Mucosa of descending colon (tissue), 3 donors: Measurements from ENCODE around the gene TUBGCP3. TPM values are rescaled to one million over a fixed set of nuclear protein-coding genes. Genes with fewer than 3 reads are reported as not detected.

Source experiments
- ATAC-seq: fragments of 200-7000 bp; cut with Tn5 transposase; one replicate; pipeline ENCODE4 v1.9.1; 2020; ENCODE audit warnings: mild to moderate bottlenecking, moderate library complexity
- DNase-seq, 3 donors: peaks; one replicate each; pipeline ENCODE4 v3.0.0-alpha.2; 2020
- H3K36me3 ChIP-seq: fragments of 200-600 bp; one replicate; pipeline ENCODE4 v1.8.0; 2021; ENCODE audit warnings: low read depth, mild to moderate bottlenecking
- H3K4me1 ChIP-seq: fragments of 200-600 bp; one replicate; pipeline ENCODE4 v1.8.0; 2021; ENCODE audit warnings: low read depth, mild to moderate bottlenecking
- H3K4me3 ChIP-seq: fragments of 200-600 bp; one replicate; pipeline ENCODE4 v1.8.0; 2021; ENCODE audit warnings: mild to moderate bottlenecking
- H3K9me3 ChIP-seq: fragments of 200-600 bp; one replicate; pipeline ENCODE4 v1.8.0; 2021; ENCODE audit warnings: mild to moderate bottlenecking
- intact Hi-C, 2 donors: fragments of 100-400 bp; cut with DNase I in 1 of 2; cut with micrococcal nuclease in 1 of 2; formaldehyde crosslinking; loops; one replicate each; pipeline versions ENCODE4 v1.11.0 to v1.11.1; 2022; cut with DNase I, micrococcal nuclease
- total RNA-seq, 3 donors: library from RNA; stranded (reverse); fragmentation: NEBNext Ultra II Directional in 2 of 3; extraction: Animal tissue kit (Norgen Biotek cat#: 25700) in 2 of 3; gene quantifications; one replicate each; pipeline versions ENCODE4 v1.2.1 to v1.2.4, GENCODE V29; 2021 to 2023
- TF ChIP-seq, protein P1 (sequence below): fragments of 200-600 bp; IDR thresholded peaks from one replicate; pipeline ENCODE4 v1.8.0; 2022; ENCODE audit warnings: antibody characterized with exemption, mild to moderate bottlenecking
- donor health status: DM: no; HTN: no; CAD: no; lungs with moderate emphysema.
- donor health status: DM: no; HTN: no; CAD: no.
- donor health status: DM: no; HTN: yes; CAD: no.

Gene TUBGCP3
- total RNA-seq, 3 donors from 2014 or later = 27.7 to 44.8 (median 32.7) TPM

DNA sequence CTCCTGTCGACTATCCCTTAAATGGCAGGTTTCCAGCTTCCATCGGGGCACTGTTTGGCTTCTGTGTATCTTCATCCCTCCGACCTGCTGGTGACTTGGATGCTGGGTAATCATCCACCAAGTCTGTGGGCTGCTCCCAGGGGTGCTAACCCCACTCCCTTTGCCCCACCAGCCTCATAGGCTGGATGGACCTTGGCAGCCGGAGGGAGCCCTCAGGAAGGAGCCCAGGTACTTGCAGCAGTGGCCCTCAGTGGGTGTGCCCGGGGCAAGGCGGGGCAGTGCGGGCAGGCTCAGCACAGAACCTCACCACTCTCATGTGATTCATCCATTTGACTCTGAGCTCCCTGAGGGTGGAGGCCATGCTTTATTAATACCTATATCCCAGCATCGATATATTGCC is 27.4 kb upstream of the TUBGCP3 start:
- TF ChIP-seq, protein P1, sequence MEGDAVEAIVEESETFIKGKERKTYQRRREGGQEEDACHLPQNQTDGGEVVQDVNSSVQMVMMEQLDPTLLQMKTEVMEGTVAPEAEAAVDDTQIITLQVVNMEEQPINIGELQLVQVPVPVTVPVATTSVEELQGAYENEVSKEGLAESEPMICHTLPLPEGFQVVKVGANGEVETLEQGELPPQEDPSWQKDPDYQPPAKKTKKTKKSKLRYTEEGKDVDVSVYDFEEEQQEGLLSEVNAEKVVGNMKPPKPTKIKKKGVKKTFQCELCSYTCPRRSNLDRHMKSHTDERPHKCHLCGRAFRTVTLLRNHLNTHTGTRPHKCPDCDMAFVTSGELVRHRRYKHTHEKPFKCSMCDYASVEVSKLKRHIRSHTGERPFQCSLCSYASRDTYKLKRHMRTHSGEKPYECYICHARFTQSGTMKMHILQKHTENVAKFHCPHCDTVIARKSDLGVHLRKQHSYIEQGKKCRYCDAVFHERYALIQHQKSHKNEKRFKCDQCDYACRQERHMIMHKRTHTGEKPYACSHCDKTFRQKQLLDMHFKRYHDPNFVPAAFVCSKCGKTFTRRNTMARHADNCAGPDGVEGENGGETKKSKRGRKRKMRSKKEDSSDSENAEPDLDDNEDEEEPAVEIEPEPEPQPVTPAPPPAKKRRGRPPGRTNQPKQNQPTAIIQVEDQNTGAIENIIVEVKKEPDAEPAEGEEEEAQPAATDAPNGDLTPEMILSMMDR = no peak
- no peaks in the 10 kb centered on the region for H3K9me3 ChIP-seq
- H3K36me3 ChIP-seq = no peaks in the 10 kb centered on the region
- no peak for ATAC-seq
- no peaks in the 10 kb centered on the region for H3K4me1 ChIP-seq
- DNase-seq = no peak
- intact Hi-C loops = no loop called here
- H3K4me3 ChIP-seq = no peak overlapping the region

DNA sequence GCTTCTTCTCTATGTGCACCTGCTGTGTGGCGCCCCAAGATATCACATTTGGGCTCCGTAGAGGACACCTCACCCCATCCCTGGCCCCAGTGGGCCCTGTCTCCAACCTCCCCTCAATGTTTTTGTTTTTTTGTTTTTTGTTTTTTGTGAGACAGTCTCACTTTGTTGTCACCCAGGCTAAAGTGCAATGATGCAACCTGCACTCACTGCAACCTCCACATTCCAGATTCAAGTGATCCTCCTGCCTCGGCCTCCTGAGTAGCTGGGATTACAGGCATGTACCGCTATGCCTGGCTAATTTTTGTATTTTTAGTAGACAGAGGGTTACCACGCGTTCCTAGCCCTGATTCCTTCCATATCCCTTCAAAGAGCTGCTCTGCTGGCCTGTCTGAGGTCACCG is 26.9 kb upstream of the TUBGCP3 start:
- no peak overlapping the region for H3K4me3 ChIP-seq
- H3K9me3 ChIP-seq = no peaks in the 10 kb centered on the region
- H3K4me1 ChIP-seq = no peaks in the 10 kb centered on the region
- TF ChIP-seq, protein P1 = no peak
- H3K36me3 ChIP-seq = no peaks in the 10 kb centered on the region
- intact Hi-C loops = no loop called here
- ATAC-seq (no peak), DNase-seq (no peak)

DNA sequence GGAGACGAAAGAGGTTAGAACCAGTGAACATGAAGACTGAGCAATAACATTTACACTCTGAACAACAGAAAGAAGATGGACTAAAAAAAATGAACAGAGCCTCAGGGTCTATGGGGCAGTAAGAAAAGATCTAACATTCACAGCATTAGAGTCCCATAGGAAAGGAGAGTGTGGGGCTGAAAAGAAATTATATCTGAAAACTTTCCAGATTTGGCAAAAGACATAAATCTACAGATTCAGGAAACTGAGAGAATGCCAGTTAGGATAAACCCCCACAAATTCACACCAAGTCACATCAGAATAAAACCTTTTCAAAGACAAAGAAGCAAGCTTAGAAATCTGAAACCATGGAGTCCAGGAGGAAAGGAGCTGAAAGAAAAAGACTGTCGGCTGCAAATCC is 20.3 kb upstream of the TUBGCP3 start:
- Histone ChIP-seq H3K36me3 (no peaks in the 10 kb centered on the region), H3K4me3 (no peak overlapping the region), H3K4me1 (no peaks in the 10 kb centered on the region), H3K9me3 (no peaks in the 10 kb centered on the region)
- intact Hi-C loops = loop anchor here in 1 of 2 donors (10.0 kb wide), 1 partner anchor 1133 kb away; no protein-coding TSS in a partner anchor
- TF ChIP-seq, protein P1 = no peak
- no peak for DNase-seq
- ATAC-seq = no peak

DNA sequence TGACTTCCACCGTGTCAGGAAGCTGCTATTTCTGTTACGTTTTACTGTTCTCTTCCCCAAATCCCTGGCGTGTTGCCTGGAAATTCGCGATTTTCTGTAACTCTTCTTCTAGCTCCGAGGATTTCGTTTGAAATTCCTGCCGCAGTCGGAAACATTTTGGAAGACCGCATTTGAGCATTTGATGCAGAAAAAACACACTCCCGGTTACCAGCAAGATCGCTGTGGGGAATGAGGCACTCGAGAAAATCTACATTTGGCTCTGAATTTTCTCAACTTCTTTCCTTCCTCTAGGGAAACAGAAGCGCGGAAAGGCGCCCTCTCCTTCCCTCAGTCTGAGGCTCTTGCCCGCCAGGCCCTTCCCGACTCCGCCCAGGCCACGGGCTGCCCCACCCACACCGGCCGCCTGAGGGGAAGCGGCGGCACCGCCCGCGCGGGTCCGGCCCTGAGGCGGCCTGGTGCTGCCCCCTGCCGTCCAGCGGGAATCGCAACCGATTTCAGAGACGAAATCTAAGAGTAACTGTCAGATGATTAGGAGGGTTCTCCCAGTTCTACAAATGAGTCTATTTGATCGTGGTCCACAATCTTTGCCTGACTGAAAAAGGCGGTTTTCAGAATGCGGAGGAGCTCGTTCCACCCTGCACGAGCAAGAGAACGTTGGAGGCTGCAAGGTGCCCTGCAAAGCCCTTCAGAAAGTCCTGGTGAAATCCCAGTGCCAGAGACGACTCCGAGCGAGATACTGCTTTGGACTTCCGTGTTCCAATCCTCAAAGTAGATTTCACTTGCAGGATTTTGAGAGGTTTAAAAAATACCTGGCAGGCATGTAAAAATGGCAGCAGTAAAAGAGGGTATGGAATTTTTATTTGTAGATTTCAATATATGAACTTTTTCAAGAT is 18.4 kb upstream of the TUBGCP3 start:
- intact Hi-C loops = loop anchor here in 1 of 2 donors (10.0 kb wide), 1 partner anchor 1132 kb away; no protein-coding TSS in a partner anchor
- TF ChIP-seq, protein P1 = peak; percentile 95
- DNase-seq (peak; percentile 94 to 97 (median 94)), ATAC-seq (peak; percentile 100)
- Histone ChIP-seq H3K36me3 (no peaks in the 10 kb centered on the region), H3K9me3 (no peaks in the 10 kb centered on the region), H3K4me1 (no peaks in the 10 kb centered on the region), H3K4me3 (no peak overlapping the region)

DNA sequence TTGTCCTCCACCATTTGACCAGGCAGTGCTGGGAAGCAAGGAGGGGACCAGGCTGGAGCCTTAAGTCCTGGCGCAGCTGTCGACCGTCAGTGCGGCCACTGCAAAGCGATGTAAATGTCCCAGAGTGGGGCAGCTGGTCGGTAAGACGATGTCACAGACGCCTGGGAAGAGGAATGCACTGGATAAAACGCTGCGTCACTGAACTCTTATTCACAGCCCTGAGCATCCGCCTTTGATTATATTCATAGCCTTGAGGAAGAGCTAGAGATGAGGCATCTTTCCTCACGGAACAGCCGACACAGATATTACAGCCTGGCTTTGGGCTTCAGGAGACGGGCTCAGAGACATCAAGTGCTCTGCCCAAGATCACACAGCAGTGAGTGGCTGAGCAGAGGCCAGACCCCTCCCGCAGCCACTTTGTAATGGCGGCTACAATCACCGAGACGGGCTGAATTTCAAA is 17.6 kb upstream of the TUBGCP3 start:
- no peak for DNase-seq
- Histone ChIP-seq H3K9me3 (no peaks in the 10 kb centered on the region), H3K4me1 (no peaks in the 10 kb centered on the region), H3K36me3 (no peaks in the 10 kb centered on the region), H3K4me3 (no peak overlapping the region)
- no peak for ATAC-seq
- TF ChIP-seq, protein P1 = no peak
- intact Hi-C loops = loop anchor here in 1 of 2 donors (10.0 kb wide), 1 partner anchor 1131 kb away; no protein-coding TSS in a partner anchor
